Stimulated activated CD8-positive, alpha-beta memory T cell treated with anti-CD3 and anti-CD28 coated beads, Interleukin-4, amount 100 ng/mL, for 1 hour (primary cell): Measurements from ENCODE around the gene ZNF280B.
"Not testable (repeated sequence)": the region's sequence is repeated elsewhere in the genome, so short reads cannot be mapped to it uniquely, and the experiment has no call there.

Experiments
- DNase-seq, 2 donors: peaks; one replicate each; pipeline ENCODE4 v3.0.0-alpha.2; 2020; ENCODE audit warnings: low read depth in 2 of 2, low spot score in 1 of 2

The ZNF280B gene

GRCh38 chr22:22507743-22508273, 734 bp downstream of the ZNF280B start:
- no peak for DNase-seq

GRCh38 chr22:22506736-22507135, 1.8 kb downstream of the ZNF280B start:
- no peak for DNase-seq

- no peak for DNase-seq
Observed at GRCh38 chr22:22498267-22498666, 10.3 kb downstream of the ZNF280B start.

GRCh38 chr22:22491589-22491988, 17.0 kb downstream of the ZNF280B start:
- DNase-seq = not testable (repeated sequence)

GRCh38 chr22:22488736-22489135, 19.8 kb downstream of the ZNF280B start:
- no peak for DNase-seq

- DNase-seq = no peak
Observed at GRCh38 chr22:22487869-22488597, 20.5 kb downstream of the ZNF280B start.

- no peak for DNase-seq
Observed at GRCh38 chr22:22487059-22487458, 21.5 kb downstream of the ZNF280B start.

GRCh38 chr22:22486132-22486899, 22.2 kb downstream of the ZNF280B start:
- DNase-seq = no peak

GRCh38 chr22:22485524-22485923, 23.0 kb downstream of the ZNF280B start:
- DNase-seq = no peak

GRCh38 chr22:22484023-22484422, 24.5 kb downstream of the ZNF280B start:
- no peak for DNase-seq

GRCh38 chr22:22480940-22481339, 27.6 kb downstream of the ZNF280B start:
- no peak for DNase-seq

GRCh38 chr22:22479999-22480532, 28.5 kb downstream of the ZNF280B start:
- no peak for DNase-seq

- no peak for DNase-seq
Observed at GRCh38 chr22:22479116-22479515, 29.4 kb downstream of the ZNF280B start.

- DNase-seq = no peak
Observed at GRCh38 chr22:22478470-22478869, 30.1 kb downstream of the ZNF280B start.

- DNase-seq = no peak
Observed at GRCh38 chr22:22474733-22475132, 33.8 kb downstream of the ZNF280B start.

- DNase-seq = not testable (repeated sequence)
Observed at GRCh38 chr22:22471104-22471503, 37.4 kb downstream of the ZNF280B start.

- no peak for DNase-seq
Observed at GRCh38 chr22:22469527-22469926, 39.0 kb downstream of the ZNF280B start.

- not testable (repeated sequence) for DNase-seq
Observed at GRCh38 chr22:22468794-22469469, 39.6 kb downstream of the ZNF280B start.

GRCh38 chr22:22467112-22467511, 41.4 kb downstream of the ZNF280B start:
- DNase-seq = no peak

- DNase-seq = no peak
Observed at GRCh38 chr22:22465782-22466181, 42.8 kb downstream of the ZNF280B start.

- no peak for DNase-seq
Observed at GRCh38 chr22:22465094-22465602, 43.4 kb downstream of the ZNF280B start.
